Measurements from ENCODE around the gene FADS3.

The FADS3 gene

GRCh38 chr11:61828379-61828628 is 63.0 kb downstream of the FADS3 start:
- H3K4me3 Mint-ChIP-seq: peak overlapping the region; percentile 81 to 91 (median 82)

GRCh38 chr11:61827571-61828378 is 63.6 kb downstream of the FADS3 start, which contains the start of gene FADS2:
TSS of gene FADS2 (plus strand) at chr11:61828300. CDS start at chr11:61828391, 91 bp downstream.
- Mint-ChIP-seq H3K9me3 (no peaks in the 10 kb centered on the region), H3K27me3 (ENCODE audit: low read depth) (peaks cover 8% of the 10 kb centered on the region), H3K36me3 (ENCODE audit: low read depth) (no peaks in the 10 kb centered on the region), H3K4me3 (peak within 1 kb of the TSS; percentile 81 to 91 (median 82)), H3K27ac (peak within 1 kb of the TSS; percentile 94 to 98 (median 95)), H3K4me1 (peaks cover 42% of the 10 kb centered on the region)
- TF ChIP-seq CTCF (IDR thresholded peaks at IDR 0.05; ENCODE audit: unreplicated experiment in 3 of 3): no peak

More at GRCh38 chr11:61828379-61828628, 63.0 kb downstream of the FADS3 start:
- H3K27me3 Mint-ChIP-seq (ENCODE audit: low read depth): peaks cover 8% of the 10 kb centered on the region
- no peaks in the 10 kb centered on the region for H3K36me3 Mint-ChIP-seq (ENCODE audit: low read depth)
- H3K9me3 Mint-ChIP-seq: no peaks in the 10 kb centered on the region
- TF ChIP-seq CTCF (IDR thresholded peaks at IDR 0.05; ENCODE audit: unreplicated experiment in 3 of 3): no peak
- H3K4me1 Mint-ChIP-seq: peaks cover 47% of the 10 kb centered on the region
- H3K27ac Mint-ChIP-seq: peak overlapping the region; percentile 94 to 97 (median 95)

GRCh38 chr11:61826930-61827570 is 64.3 kb downstream of the FADS3 start:
- H3K4me1 Mint-ChIP-seq: peaks cover 36% of the 10 kb centered on the region
- peaks cover 8% of the 10 kb centered on the region for H3K27me3 Mint-ChIP-seq (ENCODE audit: low read depth)
- peak overlapping the region; percentile 94 to 98 (median 95) for H3K27ac Mint-ChIP-seq
- no peaks in the 10 kb centered on the region for H3K9me3 Mint-ChIP-seq
- no peak for TF ChIP-seq CTCF (IDR thresholded peaks at IDR 0.05; ENCODE audit: unreplicated experiment in 3 of 3)
- peak overlapping the region; percentile 81 to 91 (median 82) for H3K4me3 Mint-ChIP-seq
- H3K36me3 Mint-ChIP-seq (ENCODE audit: low read depth): no peaks in the 10 kb centered on the region

Data from nephron (organoid).